HepG2 (cell line): ENCODE measurements around the gene RASIP1. TPM values are rescaled to one million over a fixed set of nuclear protein-coding genes. Genes with fewer than 3 reads are reported as not detected.

ENCODE experiments used
- ATAC-seq: fragments of 200-7000 bp; cut with Tn5 transposase; 3 replicates; pipeline ENCODE4 v1.9.1; 2020; ENCODE audit warnings: mild to moderate bottlenecking, moderate library complexity
- BruUV-seq: library from RNA; stranded (reverse); fragments of 400-500 nt; replicated peaks from 2 replicates; lab custom pipeline; 2021; lab: Mats Ljungman, UMichigan
- CTCF ChIA-PET: fragments of 300-600 bp; formaldehyde crosslinking; extraction: SDS; loops from one replicate; lab custom pipeline; 2021; ENCODE audit warnings: low total read pairs, inconsistent platforms, low intra/inter-chr PET ratio; lab: Yijun Ruan, JAX
- POLR2A ChIA-PET: fragments of 350-600 bp; sonication (Branson Sonifier 250); formaldehyde crosslinking; loops from one replicate; lab custom pipeline; 2020; ENCODE audit warnings: antibody characterized with exemption, inconsistent platforms; lab: Yijun Ruan, JAX
- DNase-seq: peaks from one replicate; pipeline ENCODE4 v3.0.0-alpha.2; 2015; ENCODE audit warnings: low spot score
- FAIRE-seq: peaks from 3 replicates; lab custom pipeline; 2011; peaks lifted over from hg19 to GRCh38; lab: Jason Lieb, UNC
- H2AFZ ChIP-seq: one replicate; pipeline ENCODE4 v1.6.1; 2011; ENCODE audit warnings: low read length, inconsistent platforms
- H3K27ac ChIP-seq: fragments of 300-600 bp; 3 replicates; pipeline ENCODE4 v1.8.0; 2011; ENCODE audit warnings: mixed run types, mild to moderate bottlenecking, mixed read lengths, low read length, inconsistent platforms; ENCODE audit not compliant: insufficient read depth; ENCODE audit errors: extremely low read length
- H3K27me3 ChIP-seq, 2 experiments: fragments of 200-600 bp in 1 of 2; 2 replicates in 1 of 2; 3 replicates in 1 of 2; pipeline versions ENCODE4 v1.6.0 to v1.8.0; 2011; ENCODE audit warnings: low read length in 2 of 2, mild to moderate bottlenecking in 2 of 2, moderate library complexity in 2 of 2, inconsistent platforms in 1 of 2; ENCODE audit not compliant: insufficient read depth in 2 of 2, control insufficient read depth in 1 of 2
- H3K36me3 ChIP-seq, 2 experiments: fragments of 200-600 bp in 1 of 2; replicated peaks in 1 of 2; 2 replicates in 1 of 2; 3 replicates in 1 of 2; pipeline versions ENCODE4 v1.5.1 to v1.8.0; 2011; ENCODE audit warnings: low read length in 2 of 2, inconsistent platforms in 1 of 2; ENCODE audit not compliant: insufficient read depth in 2 of 2, control insufficient read depth in 1 of 2
- H3K4me1 ChIP-seq: 2 replicates; pipeline ENCODE4 v1.5.1; 2012; ENCODE audit warnings: low read length, inconsistent platforms; ENCODE audit not compliant: insufficient read depth
- H3K4me2 ChIP-seq: 2 replicates; pipeline ENCODE4 v1.6.0; 2011; ENCODE audit warnings: low read depth, low read length, inconsistent platforms
- H3K4me3 ChIP-seq, 3 experiments: fragments of 200-600 bp in 1 of 3; sonication (generic), shearing (Covaris generic) in 1 of 3; replicated peaks in 1 of 3; 2 replicates each; pipeline ENCODE4 v1.5.1; 2011 to 2016; ENCODE audit warnings: low read length in 3 of 3, inconsistent platforms in 2 of 3, low read depth in 2 of 3, mild to moderate bottlenecking in 2 of 3, control low read depth in 1 of 3, mixed read lengths in 1 of 3; ENCODE audit not compliant: insufficient read depth in 1 of 3
- H3K79me2 ChIP-seq: one replicate; pipeline ENCODE4 v1.6.1; 2011; ENCODE audit warnings: low read length, inconsistent platforms; ENCODE audit not compliant: insufficient read depth
- H3K9ac ChIP-seq: 2 replicates; pipeline ENCODE4 v1.6.0; 2011; ENCODE audit warnings: mild to moderate bottlenecking, low read depth, low read length, inconsistent platforms; ENCODE audit not compliant: insufficient read depth
- H3K9me3 ChIP-seq: 2 replicates; pipeline ENCODE4 v1.5.1; 2012; ENCODE audit warnings: mild to moderate bottlenecking, low read length
- H4K20me1 ChIP-seq: 2 replicates; pipeline ENCODE4 v1.6.0; 2011; ENCODE audit warnings: inconsistent platforms, mild to moderate bottlenecking, low read length, moderate library complexity; ENCODE audit not compliant: insufficient read depth
- ELF1 ChIP-seq: sonication (generic); formaldehyde crosslinking; IDR thresholded peaks from 2 replicates; pipeline ENCODE4 v1.4.0; 2020; ENCODE audit warnings: missing genetic modification reagents
- ERF ChIP-seq: IDR thresholded peaks from 2 replicates; pipeline ENCODE4 v1.6.1; 2018; ENCODE audit warnings: missing biosample characterization, missing genetic modification reagents
- HNRNPH1 ChIP-seq: fragments of 200-400 bp; formaldehyde crosslinking; optimal IDR thresholded peaks from 2 replicates; pipeline ENCODE3; 2017; ENCODE audit warnings: mild to moderate bottlenecking, low read depth, low read length
- KDM4B ChIP-seq: sonication (generic); formaldehyde crosslinking; IDR thresholded peaks from 2 replicates; pipeline ENCODE4 v1.4.0; 2020; ENCODE audit warnings: missing genetic modification reagents
- KLF16 ChIP-seq, 2 experiments: sonication (generic) in 1 of 2; formaldehyde crosslinking in 1 of 2; IDR thresholded peaks; 2 replicates each; pipeline versions ENCODE4 v1.6.1 to v1.8.0; 2016 to 2023; ENCODE audit warnings: missing genetic modification reagents in 2 of 2, missing compliant biosample characterization in 1 of 2
- SPEN ChIP-seq: sonication (generic); formaldehyde crosslinking; IDR thresholded peaks from 2 replicates; pipeline ENCODE4 v1.5.1; 2020; ENCODE audit warnings: low read depth, mild to moderate bottlenecking, missing genetic modification reagents
- ZBTB38 ChIP-seq: sonication (generic); formaldehyde crosslinking; IDR thresholded peaks from 2 replicates; pipeline ENCODE4 v1.5.1; 2020; ENCODE audit warnings: mild to moderate bottlenecking, missing genetic modification reagents
- ZNF143 ChIP-seq: sonication (generic); formaldehyde crosslinking; IDR thresholded peaks from 2 replicates; pipeline ENCODE4 v1.4.0; 2020; ENCODE audit warnings: missing genetic modification reagents
- ZNF205 ChIP-seq: IDR thresholded peaks from 2 replicates; pipeline ENCODE4 v1.6.1; 2018; ENCODE audit warnings: missing biosample characterization, missing genetic modification reagents
- ZNF33B ChIP-seq: sonication (generic); formaldehyde crosslinking; IDR thresholded peaks from 2 replicates; pipeline ENCODE4 v1.5.1; 2020; ENCODE audit warnings: mild to moderate bottlenecking, missing genetic modification reagents
- ZNF354B ChIP-seq: sonication (generic); formaldehyde crosslinking; IDR thresholded peaks from 2 replicates; pipeline ENCODE4 v1.8.0; 2022; ENCODE audit warnings: mild to moderate bottlenecking, missing genetic modification reagents
- ZNF550 ChIP-seq: sonication (generic); formaldehyde crosslinking; IDR thresholded peaks from 2 replicates; pipeline ENCODE4 v1.4.0; 2020; ENCODE audit warnings: mild to moderate bottlenecking, missing genetic modification reagents, borderline replicate concordance
- ZNF768 ChIP-seq: sonication (generic); formaldehyde crosslinking; IDR thresholded peaks from 2 replicates; pipeline ENCODE4 v1.4.0; 2020; ENCODE audit warnings: missing genetic modification reagents
- WGBS: methylation state at CpG from one replicate; pipeline ENCODE4 v1.1.6; 2017; ENCODE audit warnings: low lambda C conversion rate; 5-methylcytosine and 5-hydroxymethylcytosine counted together
- in situ Hi-C: cut with HindIII; loops from 2 replicates; pipeline ENCODE4 v1.10.0; 2017; ENCODE audit warnings: low pct_unique_long_range_greater_than_20kb; ENCODE audit not compliant: extremely low pct_ligation_motif_present
- intact Hi-C: fragments of 100-400 bp; cut with micrococcal nuclease; formaldehyde crosslinking; loops from one replicate; pipeline ENCODE4 v1.10.0; 2022; ENCODE audit not compliant: unreplicated experiment
- polyA plus RNA-seq, 8 experiments: library from polyadenylated mRNA; depleted of rRNA in 3 of 8; stranded (reverse) in 7 of 8; unstranded in 1 of 8; fragments of >200 nt; fragmentation: Illumina TruSeq in 4 of 8; extraction: Trizol in 4 of 8; gene quantifications; 2 replicates each; pipeline versions ENCODE4 v1.2.1 to v1.2.3, GENCODE V29; 2011 to 2016; ENCODE audit warnings: low read depth in 4 of 8, missing spikeins in 1 of 8, mixed read lengths in 1 of 8; ENCODE audit not compliant: insufficient read depth in 1 of 8
- total RNA-seq, 5 experiments: library from RNA; depleted of rRNA; stranded (reverse); fragments of >200 nt; fragmentation: Illumina TruSeq; extraction: Trizol; gene quantifications; 2 replicates each; pipeline ENCODE4 v1.2.3, GENCODE V29; 2016; ENCODE audit warnings: low read depth in 1 of 5
- TF ChIP-seq, protein P1 (sequence below): sonication (generic); formaldehyde crosslinking; IDR thresholded peaks from 2 replicates; pipeline ENCODE4 v1.4.0; 2020; ENCODE audit warnings: missing genetic modification reagents, mild to moderate bottlenecking, borderline replicate concordance
- TF ChIP-seq, protein P2 (sequence below): sonication (generic); formaldehyde crosslinking; IDR thresholded peaks from 2 replicates; pipeline ENCODE4 v1.5.1; 2020; ENCODE audit warnings: mild to moderate bottlenecking, missing genetic modification reagents, moderate library complexity

The RASIP1 gene
- total and polyA plus RNA-seq, 2 of the 13 experiments (the other 11 are each of a cell fraction or from before 2014, with no cell fraction given), result 0.44 to 0.58 TPM

DNA sequence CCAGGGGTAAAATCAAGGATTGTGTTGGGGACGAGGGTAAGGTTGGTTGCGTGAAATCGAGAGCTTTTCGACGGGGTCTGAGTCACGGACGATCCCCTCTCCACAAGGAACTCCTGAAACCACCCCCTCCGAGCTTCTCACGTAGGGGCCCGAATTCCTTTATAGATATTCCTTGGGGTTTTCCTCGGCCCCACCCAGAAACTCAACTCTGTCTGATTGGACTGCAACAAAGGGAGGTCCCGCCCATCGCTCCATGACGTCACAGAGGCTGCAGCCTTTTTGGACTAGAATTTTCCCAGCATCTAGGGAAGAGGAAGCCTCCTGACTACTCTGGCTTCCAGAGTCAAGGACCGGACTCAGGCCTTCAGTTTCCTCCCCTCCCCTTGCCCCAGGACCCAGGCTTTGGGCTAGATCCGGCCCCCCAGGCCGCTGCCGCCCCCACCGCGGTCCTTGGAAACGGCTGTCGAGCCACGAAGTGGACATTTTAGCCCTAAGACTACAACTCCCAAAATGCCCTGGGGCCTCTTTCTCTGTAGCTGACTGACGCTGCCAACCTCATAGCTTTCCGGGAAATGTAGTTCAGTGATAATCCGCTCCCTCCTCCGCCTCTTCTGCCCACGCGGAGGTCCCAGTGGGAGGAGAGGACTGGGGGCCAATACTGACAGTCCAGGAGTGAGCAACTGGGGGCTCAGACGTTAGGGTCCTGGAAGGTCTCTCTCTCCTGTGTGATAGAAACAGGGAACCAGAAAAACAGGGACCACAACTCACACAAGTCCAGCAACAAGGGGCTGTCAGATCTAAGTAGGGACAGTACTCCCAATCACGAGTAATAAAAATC lies 6.5 kb upstream of the RASIP1 start, which contains the start of gene IZUMO1:
Gene IZUMO1, minus strand, starts transcription at position 172 of the 838 bp plus-strand sequence. CDS start 1,050 bp downstream, outside the sequence.
- intact Hi-C loops, result no loop called here
- DNase-seq (no peak), ATAC-seq (peak; percentile 51), FAIRE-seq (no peak)
- Histone ChIP-seq H3K36me3 (no peaks in the 10 kb centered on the region), H3K27me3 (no peaks in the 10 kb centered on the region; a peak in 1 of 5 replicates), H3K9me3 (no peaks in the 10 kb centered on the region), H3K4me2 (no peak within 1 kb of the TSS), H3K9ac (no peak within 1 kb of the TSS), H3K4me3 (0 out of 6 replicates have a peak within 1 kb of the TSS, but pooled peaks of 1 of the 3 experiments have one; percentile 13), H3K27ac (no peak within 1 kb of the TSS), H3K4me1 (peaks cover 40% of the 10 kb centered on the region), H2AFZ (no peak within 1 kb of the TSS), H3K79me2 (no peaks in the 10 kb centered on the region), H4K20me1 (no peaks in the 10 kb centered on the region)
- in situ Hi-C loops, result no loop called here
- no TSS peak for BruUV-seq
- WGBS, result 52% methylated on average over 25 of the region's 31 CpGs
- ChIA-PET POLR2A (interaction anchor here (1.0 to 1.4 kb wide), 2 partner anchors 13 to 32 kb away, joined by 3 read pairs; no protein-coding TSS in a partner anchor), CTCF (no interaction called here)
- TF ChIP-seq ELF1 (CRISPR knock-in tag) (peak; percentile 16; the same call in 1 of the 2 replicates), ZNF33B (CRISPR knock-in tag) (no peak), ZNF143 (CRISPR knock-in tag) (peak; percentile 92), ZNF550 (no peak), HNRNPH1 (no peak), ZBTB38 (0 out of 2 replicates have a peak, but pooled peaks have one; percentile 33), ZNF354B (CRISPR knock-in tag) (no peak), KDM4B (CRISPR knock-in tag) (no peak), KLF16 (CRISPR knock-in tag; IDR thresholded peaks at IDR 0.05) (no peak), ZNF205 (CRISPR knock-in tag) (no peak), ERF (CRISPR knock-in tag) (no peak), SPEN (CRISPR knock-in tag) (no peak), ZNF768 (no peak)
- TF ChIP-seq, protein P1, sequence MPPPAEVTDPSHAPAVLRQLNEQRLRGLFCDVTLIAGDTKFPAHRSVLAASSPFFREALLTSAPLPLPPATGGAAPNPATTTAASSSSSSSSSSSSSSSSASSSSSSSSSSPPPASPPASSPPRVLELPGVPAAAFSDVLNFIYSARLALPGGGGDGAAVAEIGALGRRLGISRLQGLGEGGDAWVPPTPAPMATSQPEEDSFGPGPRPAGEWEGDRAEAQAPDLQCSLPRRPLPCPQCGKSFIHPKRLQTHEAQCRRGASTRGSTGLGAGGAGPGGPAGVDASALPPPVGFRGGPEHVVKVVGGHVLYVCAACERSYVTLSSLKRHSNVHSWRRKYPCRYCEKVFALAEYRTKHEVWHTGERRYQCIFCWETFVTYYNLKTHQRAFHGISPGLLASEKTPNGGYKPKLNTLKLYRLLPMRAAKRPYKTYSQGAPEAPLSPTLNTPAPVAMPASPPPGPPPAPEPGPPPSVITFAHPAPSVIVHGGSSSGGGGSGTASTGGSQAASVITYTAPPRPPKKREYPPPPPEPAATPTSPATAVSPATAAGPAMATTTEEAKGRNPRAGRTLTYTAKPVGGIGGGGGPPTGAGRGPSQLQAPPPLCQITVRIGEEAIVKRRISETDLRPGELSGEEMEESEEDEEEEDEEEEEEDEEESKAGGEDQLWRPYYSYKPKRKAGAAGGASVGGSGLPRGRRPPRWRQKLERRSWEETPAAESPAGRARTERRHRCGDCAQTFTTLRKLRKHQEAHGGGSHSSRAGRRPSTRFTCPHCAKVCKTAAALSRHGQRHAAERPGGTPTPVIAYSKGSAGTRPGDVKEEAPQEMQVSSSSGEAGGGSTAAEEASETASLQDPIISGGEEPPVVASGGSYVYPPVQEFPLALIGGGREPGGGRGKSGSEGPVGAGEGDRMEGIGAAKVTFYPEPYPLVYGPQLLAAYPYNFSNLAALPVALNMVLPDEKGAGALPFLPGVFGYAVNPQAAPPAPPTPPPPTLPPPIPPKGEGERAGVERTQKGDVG, result 0 out of 2 replicates have a peak, but pooled peaks have one; percentile 26
- TF ChIP-seq, protein P2, sequence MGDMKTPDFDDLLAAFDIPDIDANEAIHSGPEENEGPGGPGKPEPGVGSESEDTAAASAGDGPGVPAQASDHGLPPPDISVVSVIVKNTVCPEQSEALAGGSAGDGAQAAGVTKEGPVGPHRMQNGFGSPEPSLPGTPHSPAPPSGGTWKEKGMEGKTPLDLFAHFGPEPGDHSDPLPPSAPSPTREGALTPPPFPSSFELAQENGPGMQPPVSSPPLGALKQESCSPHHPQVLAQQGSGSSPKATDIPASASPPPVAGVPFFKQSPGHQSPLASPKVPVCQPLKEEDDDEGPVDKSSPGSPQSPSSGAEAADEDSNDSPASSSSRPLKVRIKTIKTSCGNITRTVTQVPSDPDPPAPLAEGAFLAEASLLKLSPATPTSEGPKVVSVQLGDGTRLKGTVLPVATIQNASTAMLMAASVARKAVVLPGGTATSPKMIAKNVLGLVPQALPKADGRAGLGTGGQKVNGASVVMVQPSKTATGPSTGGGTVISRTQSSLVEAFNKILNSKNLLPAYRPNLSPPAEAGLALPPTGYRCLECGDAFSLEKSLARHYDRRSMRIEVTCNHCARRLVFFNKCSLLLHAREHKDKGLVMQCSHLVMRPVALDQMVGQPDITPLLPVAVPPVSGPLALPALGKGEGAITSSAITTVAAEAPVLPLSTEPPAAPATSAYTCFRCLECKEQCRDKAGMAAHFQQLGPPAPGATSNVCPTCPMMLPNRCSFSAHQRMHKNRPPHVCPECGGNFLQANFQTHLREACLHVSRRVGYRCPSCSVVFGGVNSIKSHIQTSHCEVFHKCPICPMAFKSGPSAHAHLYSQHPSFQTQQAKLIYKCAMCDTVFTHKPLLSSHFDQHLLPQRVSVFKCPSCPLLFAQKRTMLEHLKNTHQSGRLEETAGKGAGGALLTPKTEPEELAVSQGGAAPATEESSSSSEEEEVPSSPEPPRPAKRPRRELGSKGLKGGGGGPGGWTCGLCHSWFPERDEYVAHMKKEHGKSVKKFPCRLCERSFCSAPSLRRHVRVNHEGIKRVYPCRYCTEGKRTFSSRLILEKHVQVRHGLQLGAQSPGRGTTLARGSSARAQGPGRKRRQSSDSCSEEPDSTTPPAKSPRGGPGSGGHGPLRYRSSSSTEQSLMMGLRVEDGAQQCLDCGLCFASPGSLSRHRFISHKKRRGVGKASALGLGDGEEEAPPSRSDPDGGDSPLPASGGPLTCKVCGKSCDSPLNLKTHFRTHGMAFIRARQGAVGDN, result peak; percentile 31
